H9 (cell line): ENCODE results near the gene GDF15. TPM values are rescaled to one million over a fixed set of nuclear protein-coding genes. Genes with fewer than 3 reads are reported as not detected.

Experiments used
- DNase-seq: peaks from one replicate; pipeline ENCODE4 v3.0.0-alpha.2; 2017
- H2AFZ ChIP-seq: one replicate; pipeline ENCODE4 v1.6.1; 2013; ENCODE audit warnings: mild to moderate bottlenecking, low read length, control low read depth, moderate library complexity
- H2AK5ac ChIP-seq: 2 replicates; pipeline ENCODE4 v1.6.1; 2013; ENCODE audit warnings: low read length, control low read depth, mixed read lengths; ENCODE audit not compliant: insufficient read length
- H2BK120ac ChIP-seq: one replicate; pipeline ENCODE4 v1.6.1; 2013; ENCODE audit warnings: low read depth, mild to moderate bottlenecking, low read length, control low read depth, inconsistent platforms; ENCODE audit not compliant: poor library complexity, severe bottlenecking
- H2BK12ac ChIP-seq: 2 replicates; pipeline ENCODE4 v1.6.1; 2013; ENCODE audit warnings: low read length, control low read depth, mixed read lengths, low read depth; ENCODE audit not compliant: insufficient read length
- H2BK15ac ChIP-seq: 2 replicates; pipeline ENCODE4 v1.6.1; 2013; ENCODE audit warnings: low read depth, low read length, control low read depth
- H2BK20ac ChIP-seq: one replicate; pipeline ENCODE4 v1.6.1; 2013; ENCODE audit warnings: low read depth, mild to moderate bottlenecking, low read length, control low read depth, inconsistent platforms; ENCODE audit not compliant: poor library complexity, severe bottlenecking
- H2BK5ac ChIP-seq: 2 replicates; pipeline ENCODE4 v1.6.1; 2013; ENCODE audit warnings: low read length, control low read depth, mixed read lengths; ENCODE audit not compliant: insufficient read length
- H3K14ac ChIP-seq: 2 replicates; pipeline ENCODE4 v1.6.1; 2013; ENCODE audit warnings: low read length, control low read depth; ENCODE audit not compliant: insufficient read depth
- H3K18ac ChIP-seq: 2 replicates; pipeline ENCODE4 v1.6.1; 2013; ENCODE audit warnings: low read depth, mild to moderate bottlenecking, mixed read lengths, low read length, control low read depth; ENCODE audit not compliant: insufficient read length
- H3K23ac ChIP-seq: 2 replicates; pipeline ENCODE4 v1.6.1; 2013; ENCODE audit warnings: low read length, control low read depth, mixed read lengths, low read depth; ENCODE audit not compliant: insufficient read length
- H3K23me2 ChIP-seq: 2 replicates; pipeline ENCODE4 v1.6.1; 2013; ENCODE audit warnings: low read depth, mild to moderate bottlenecking, mixed read lengths, low read length, control low read depth; ENCODE audit not compliant: insufficient read length, poor library complexity, severe bottlenecking
- H3K27ac ChIP-seq: 2 replicates; pipeline ENCODE4 v1.5.1; 2013; ENCODE audit warnings: low read length, control low read depth, mixed read lengths, low read depth; ENCODE audit not compliant: insufficient read length
- H3K27me3 ChIP-seq: 2 replicates; pipeline ENCODE4 v1.6.1; 2013; ENCODE audit warnings: low read length, control low read depth, inconsistent platforms; ENCODE audit not compliant: insufficient read depth
- H3K4ac ChIP-seq: 2 replicates; pipeline ENCODE4 v1.6.1; 2013; ENCODE audit warnings: low read depth, mild to moderate bottlenecking, control low read depth, inconsistent platforms, low read length, moderate library complexity
- H3K4me1 ChIP-seq: 2 replicates; pipeline ENCODE4 v1.6.1; 2013; ENCODE audit warnings: low read length, control low read depth, inconsistent platforms; ENCODE audit not compliant: insufficient read depth
- H3K4me2 ChIP-seq: 2 replicates; pipeline ENCODE4 v1.6.1; 2013; ENCODE audit warnings: low read length, control low read depth, mixed read lengths; ENCODE audit not compliant: insufficient read length, insufficient read depth
- H3K56ac ChIP-seq: 2 replicates; pipeline ENCODE4 v1.6.1; 2013; ENCODE audit warnings: low read depth, mild to moderate bottlenecking, mixed read lengths, low read length, control low read depth; ENCODE audit not compliant: insufficient read length
- H3K79me1 ChIP-seq: 2 replicates; pipeline ENCODE4 v1.6.1; 2013; ENCODE audit warnings: low read depth, mild to moderate bottlenecking, moderate library complexity, low read length, control low read depth, inconsistent platforms; ENCODE audit not compliant: insufficient read depth, poor library complexity, severe bottlenecking
- H3K79me2 ChIP-seq: 2 replicates; pipeline ENCODE4 v1.6.1; 2013; ENCODE audit warnings: low read length, control low read depth, inconsistent platforms; ENCODE audit not compliant: insufficient read depth
- H3K9ac ChIP-seq: 2 replicates; pipeline ENCODE4 v1.6.1; 2013; ENCODE audit warnings: low read length, control low read depth, mixed read lengths; ENCODE audit not compliant: insufficient read length; ENCODE audit errors: extremely low read depth
- H3K9me3 ChIP-seq: one replicate; pipeline ENCODE4 v1.6.1; 2013; ENCODE audit warnings: low read depth, low read length, inconsistent platforms; ENCODE audit not compliant: control insufficient read depth
- H3T11ph ChIP-seq: one replicate; pipeline ENCODE4 v1.6.1; 2013; ENCODE audit warnings: mild to moderate bottlenecking, low read length, control low read depth, inconsistent platforms
- H4K20me1 ChIP-seq: one replicate; pipeline ENCODE4 v1.6.1; 2013; ENCODE audit not compliant: control insufficient read depth, insufficient read length, insufficient read depth
- H4K5ac ChIP-seq: 2 replicates; pipeline ENCODE4 v1.6.1; 2013; ENCODE audit warnings: low read depth, mild to moderate bottlenecking, mixed read lengths, low read length, control low read depth; ENCODE audit not compliant: insufficient read length
- H4K8ac ChIP-seq: replicated peaks from 2 replicates; pipeline ENCODE4 v1.6.1; 2013; ENCODE audit warnings: low read length, control low read depth, mixed read lengths, low read depth; ENCODE audit not compliant: insufficient read length
- H4K91ac ChIP-seq: 2 replicates; pipeline ENCODE4 v1.6.1; 2013; ENCODE audit warnings: low read depth, mild to moderate bottlenecking, moderate library complexity, mixed read lengths, low read length, control low read depth; ENCODE audit not compliant: insufficient read length
- H3K27ac Mint-ChIP-seq, 3 experiments: 2 replicates in 2 of 3; 3 replicates in 1 of 3; pipeline ENCODE4 v1.8.0; 2020 to 2021; ENCODE audit warnings: mixed read lengths in 3 of 3, mild to moderate bottlenecking in 1 of 3, moderate library complexity in 1 of 3
- H3K27me3 Mint-ChIP-seq: 2 replicates; pipeline ENCODE4 v1.8.0; 2021; ENCODE audit warnings: low read depth, mild to moderate bottlenecking, moderate library complexity, mixed read lengths
- H3K36me3 Mint-ChIP-seq, 3 experiments: 2 replicates in 2 of 3; 3 replicates in 1 of 3; pipeline ENCODE4 v1.8.0; 2020 to 2021; ENCODE audit warnings: low read depth in 3 of 3, mixed read lengths in 3 of 3; ENCODE audit not compliant: insufficient read depth in 1 of 3
- H3K4me1 Mint-ChIP-seq, 2 experiments: 2 replicates each; pipeline ENCODE4 v1.8.0; 2020; ENCODE audit warnings: mixed read lengths in 2 of 2
- H3K4me3 Mint-ChIP-seq, 2 experiments: 2 replicates in 1 of 2; 3 replicates in 1 of 2; pipeline ENCODE4 v1.8.0; 2020 to 2021; ENCODE audit warnings: mild to moderate bottlenecking in 2 of 2, mixed read lengths in 2 of 2, moderate library complexity in 1 of 2
- H3K9me3 Mint-ChIP-seq, 2 experiments: 2 replicates in 1 of 2; 3 replicates in 1 of 2; pipeline ENCODE4 v1.8.0; 2020; ENCODE audit warnings: mild to moderate bottlenecking in 2 of 2, mixed read lengths in 2 of 2, moderate library complexity in 1 of 2
- CTCF ChIP-seq: fragments of 200-600 bp; sonication (generic); conservative IDR thresholded peaks from 3 replicates; pipeline ENCODE4 v1.8.0; 2021; ENCODE audit warnings: antibody characterized with exemption, mild to moderate bottlenecking
- WGBS: extraction: QIAGEN DNeasy Blood & Tissue Kit; methylation state at CpG from one replicate; pipeline ENCODE4 v1.1.7; 2013; ENCODE audit warnings: missing lambda C conversion rate, low lambda C conversion rate, mixed read lengths; ENCODE audit not compliant: insufficient read length; ENCODE audit errors: extremely low coverage; 5-methylcytosine and 5-hydroxymethylcytosine counted together
- total RNA-seq: library from RNA; stranded (reverse); gene quantifications from 2 replicates; pipeline ENCODE4 v1.2.1, GENCODE V29; 2021

The GDF15 gene
- total RNA-seq, 1 experiment from 2014 or later = 5.7 TPM

- Histone ChIP-seq H4K5ac (no peak overlapping the region), H3K23ac (no peak overlapping the region), H3K4me1 (peaks cover 4% of the 10 kb centered on the region; the same call in 1 of the 2 replicates), H4K8ac (no peak overlapping the region), H2BK12ac (no peak overlapping the region), H4K20me1 (no peaks in the 10 kb centered on the region), H2BK15ac (no peak overlapping the region), H3K4ac (no peak overlapping the region), H3K79me1 (no peaks in the 10 kb centered on the region), H3T11ph (no peak overlapping the region), H3K56ac (no peak overlapping the region), H2BK5ac (no peak overlapping the region), H3K23me2 (peaks cover 3% of the 10 kb centered on the region), H3K4me2 (no peak overlapping the region), H3K14ac (no peak overlapping the region), H4K91ac (no peak overlapping the region), H3K9ac (no peak overlapping the region), H2AFZ (no peak overlapping the region), H3K27me3 (no peaks in the 10 kb centered on the region), H3K9me3 (no peaks in the 10 kb centered on the region), H2AK5ac (no peak overlapping the region), H2BK120ac (no peak overlapping the region), H2BK20ac (no peak overlapping the region), H3K27ac (no peak overlapping the region), H3K79me2 (no peaks in the 10 kb centered on the region), H3K18ac (no peak overlapping the region)
- peaks cover 32% of the 10 kb centered on the region for H3K27me3 Mint-ChIP-seq
- peak overlapping the region in 2 of 3 experiments; percentile 76 to 77; a peak in 2 of 7 replicates for H3K27ac Mint-ChIP-seq
- no peaks in the 10 kb centered on the region for H3K9me3 Mint-ChIP-seq
- peaks cover 0 to 5% (median 0%) of the 10 kb centered on the region in 3 experiments; a peak in 1 of 7 replicates for H3K36me3 Mint-ChIP-seq
- WGBS = no CpG with 5 or more reads among the region's 22 CpGs
- peak overlapping the region; percentile 35 to 38; a peak in 2 of 5 replicates for H3K4me3 Mint-ChIP-seq
- peaks cover 38 to 48% of the 10 kb centered on the region in 2 experiments for H3K4me1 Mint-ChIP-seq
- DNase-seq = no peak
- no peak for TF ChIP-seq CTCF
Measured at GRCh38 chr19:18424122-18424889, 38.3 kb downstream of the GDF15 start.
